DND-41 (cell line): Measurements from ENCODE around the gene TRIP12.

ENCODE experiments used
- CTCF ChIP-seq: IDR thresholded peaks from 2 replicates; pipeline ENCODE4 v1.5.1; 2012; ENCODE audit warnings: borderline replicate concordance, low read length, moderate library complexity, mild to moderate bottlenecking; ENCODE audit not compliant: poor library complexity, severe bottlenecking; ENCODE audit errors: extremely low read depth
- EZH2 ChIP-seq: IDR thresholded peaks from 3 replicates; pipeline ENCODE4 v1.6.1; 2012; ENCODE audit warnings: borderline replicate concordance, low read depth, mild to moderate bottlenecking, moderate library complexity, low read length, inconsistent platforms; ENCODE audit not compliant: severe bottlenecking

GRCh38 chr2:229880892-229881586, 40.8 kb downstream of the TRIP12 start:
- TF ChIP-seq CTCF: no peak
- TF ChIP-seq EZH2: no peak
